Activated B cell treated with CpG ODN at 0.5 μM for 24 hours (primary cell): Measurements from ENCODE around the gene IGSF21. TPM values are rescaled to one million over a fixed set of nuclear protein-coding genes. Genes with fewer than 3 reads are reported as not detected.

Experiments
- ATAC-seq: fragments of 200-7000 bp; cut with Tn5 transposase; one replicate; pipeline ENCODE4 v1.10.0; 2021; ENCODE audit warnings: low read depth, mild to moderate bottlenecking, moderate library complexity
- CTCF ChIA-PET: fragments of 350-600 bp; sonication (Branson Sonifier 250); formaldehyde crosslinking; loops from one replicate; lab custom pipeline; 2021; ENCODE audit warnings: antibody characterized with exemption; lab: Charles Lee
- POLR2A ChIA-PET: fragments of 350-600 bp; sonication (Branson Sonifier 250); formaldehyde crosslinking; loops from one replicate; lab custom pipeline; 2021; ENCODE audit warnings: antibody characterized with exemption; lab: Charles Lee
- DNase-seq: peaks from one replicate; pipeline ENCODE4 v3.0.0; 2022
- H3K27ac Mint-ChIP-seq: one replicate; pipeline ENCODE4 v1.8.0; 2020; ENCODE audit warnings: mixed read lengths
- H3K27me3 Mint-ChIP-seq: one replicate; pipeline ENCODE4 v1.8.0; 2021; ENCODE audit warnings: mixed read lengths
- H3K36me3 Mint-ChIP-seq: one replicate; pipeline ENCODE4 v1.8.0; 2021; ENCODE audit warnings: low read depth, mixed read lengths
- H3K4me1 Mint-ChIP-seq: one replicate; pipeline ENCODE4 v1.8.0; 2021; ENCODE audit warnings: mixed read lengths
- H3K4me3 Mint-ChIP-seq: one replicate; pipeline ENCODE4 v1.8.0; 2020; ENCODE audit warnings: mild to moderate bottlenecking, mixed read lengths
- H3K9me3 Mint-ChIP-seq: one replicate; pipeline ENCODE4 v1.8.0; 2020; ENCODE audit warnings: mixed read lengths
- CTCF ChIP-seq: fragments of 200-600 bp; IDR thresholded peaks from one replicate; pipeline ENCODE4 v1.8.0; 2022; ENCODE audit warnings: antibody characterized with exemption, mild to moderate bottlenecking
- intact Hi-C: fragments of 100-400 bp; cut with micrococcal nuclease; formaldehyde crosslinking; loops from one replicate; pipeline ENCODE4 v1.15.1; 2024
- total RNA-seq: library from RNA; stranded (reverse); gene quantifications from 2 replicates; pipeline ENCODE4 v1.2.3, GENCODE V29; 2022

Gene IGSF21
- total RNA-seq, 1 donor from 2014 or later, result not detected

DNA sequence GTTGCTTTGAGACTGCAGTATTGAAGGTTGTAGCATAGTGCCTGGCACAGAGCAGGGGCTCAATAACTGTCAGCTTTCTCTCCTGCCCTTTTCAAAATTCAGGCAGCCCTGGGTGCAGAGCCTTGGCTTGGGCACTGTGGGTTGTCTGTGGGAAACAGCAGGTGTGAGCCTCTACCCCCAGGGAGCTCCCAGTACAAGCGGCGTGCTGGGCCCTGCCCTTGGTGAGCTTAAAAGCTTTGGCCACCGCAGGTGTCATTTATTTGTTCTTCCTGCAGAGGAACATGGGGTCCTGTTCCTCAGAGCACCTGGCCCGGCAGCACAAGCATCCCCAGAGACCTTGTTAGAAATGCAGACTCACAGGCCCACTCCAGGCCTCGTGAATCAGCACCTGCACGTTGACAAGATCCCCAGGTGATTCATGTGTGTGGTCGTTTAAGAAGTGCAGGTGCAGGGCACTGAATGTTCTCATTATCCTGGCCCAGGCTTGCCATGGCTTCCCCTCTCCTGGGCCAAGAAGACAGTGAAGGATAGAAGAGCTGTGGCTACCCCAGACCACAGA lies 29.9 kb upstream of the IGSF21 start:
- intact Hi-C loops, result no loop called here
- DNase-seq, result no peak
- ATAC-seq, result no peak

DNA sequence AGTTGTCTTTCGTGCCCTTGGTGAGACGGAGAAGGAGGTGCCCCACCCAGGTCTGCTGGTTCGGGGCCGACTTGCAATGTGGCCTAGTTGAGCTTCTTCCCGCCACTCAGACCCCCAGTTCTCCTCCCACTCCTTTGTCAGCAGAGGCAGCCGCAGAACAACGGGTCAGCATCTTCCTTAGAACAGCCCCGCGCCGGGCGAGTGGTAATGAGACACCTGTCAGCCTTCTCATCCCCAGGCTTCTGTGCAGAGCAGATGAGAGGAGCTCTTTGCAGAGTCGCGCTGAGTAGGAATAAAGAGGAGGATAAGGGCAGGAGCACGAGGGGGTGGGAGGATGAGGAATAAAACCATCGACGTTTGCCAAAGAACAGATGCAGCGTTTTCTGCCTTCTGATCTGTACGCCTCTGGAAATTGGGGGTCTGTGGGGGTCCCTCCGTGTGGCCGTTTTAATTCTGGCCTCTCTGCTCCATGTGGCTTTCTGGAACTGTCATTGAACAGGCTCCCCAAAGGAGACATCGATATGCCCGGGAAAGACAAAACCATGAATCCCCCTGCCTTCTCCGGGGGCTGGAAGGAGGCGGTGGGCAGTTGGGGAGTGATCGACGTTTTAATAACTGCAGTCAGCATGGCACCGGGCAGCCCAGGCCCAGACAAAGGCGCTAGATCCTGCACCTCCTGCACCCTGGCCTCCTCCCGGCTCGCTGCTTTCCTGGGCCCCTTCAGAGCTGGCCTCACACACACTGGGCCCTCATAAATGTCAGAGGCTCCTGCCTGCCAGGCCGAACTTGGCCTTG lies 27.5 kb upstream of the IGSF21 start:
- POLR2A ChIA-PET, result no interaction called here
- intact Hi-C loops, result no loop called here
- no peak overlapping the region for H3K4me3 Mint-ChIP-seq
- peaks cover 3% of the 10 kb centered on the region for H3K27me3 Mint-ChIP-seq
- CTCF ChIA-PET, result no interaction called here
- ATAC-seq (no peak), DNase-seq (no peak)
- H3K27ac Mint-ChIP-seq, result no peak overlapping the region
- no peaks in the 10 kb centered on the region for H3K36me3 Mint-ChIP-seq
- TF ChIP-seq CTCF, result no peak
- no peaks in the 10 kb centered on the region for H3K4me1 Mint-ChIP-seq
- no peaks in the 10 kb centered on the region for H3K9me3 Mint-ChIP-seq

More for the DNA sequence above, 29.9 kb upstream of the IGSF21 start:
- Mint-ChIP-seq H3K4me3 (no peak overlapping the region), H3K36me3 (no peaks in the 10 kb centered on the region), H3K4me1 (no peaks in the 10 kb centered on the region), H3K9me3 (no peaks in the 10 kb centered on the region), H3K27ac (no peak overlapping the region), H3K27me3 (peaks cover 3% of the 10 kb centered on the region)
- POLR2A ChIA-PET, result no interaction called here
- CTCF ChIA-PET, result no interaction called here
- no peak for TF ChIP-seq CTCF

DNA sequence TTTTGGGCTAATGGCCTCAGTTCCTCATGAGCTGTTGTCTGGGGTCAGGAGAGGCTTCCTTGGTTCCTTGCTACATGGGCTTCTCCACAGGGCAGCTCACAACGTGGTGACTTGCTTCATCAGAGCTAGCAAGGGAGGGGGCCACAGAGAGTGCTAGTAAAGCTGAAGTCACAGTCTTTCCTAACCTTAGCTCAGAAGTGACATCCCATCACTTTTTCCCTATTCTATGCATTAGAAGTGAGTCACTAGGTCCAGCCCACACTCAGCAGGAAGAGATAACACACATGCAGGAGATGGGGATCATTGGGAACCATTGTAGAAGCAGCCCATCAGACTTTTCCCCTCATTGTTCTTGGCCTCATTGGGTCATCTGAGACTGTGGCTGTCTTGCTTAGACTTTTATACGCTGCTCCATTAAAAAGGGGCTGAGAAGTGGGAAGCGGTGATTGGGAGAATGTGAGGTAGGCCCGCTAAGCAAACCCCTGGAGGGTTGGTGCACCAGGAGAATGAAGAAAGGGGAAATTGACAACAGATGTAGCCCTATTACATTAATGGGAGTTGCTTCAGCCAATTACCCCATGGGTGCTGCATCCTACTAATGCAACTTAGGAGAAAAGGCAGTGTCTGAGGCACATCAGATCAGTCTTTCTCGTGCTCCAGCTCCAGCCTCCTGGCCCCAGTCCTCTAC lies 22.1 kb upstream of the IGSF21 start:
- ATAC-seq (no peak), DNase-seq (no peak)
- H3K4me1 Mint-ChIP-seq, result no peaks in the 10 kb centered on the region
- POLR2A ChIA-PET, result no interaction called here
- intact Hi-C loops, result no loop called here
- no peak overlapping the region for H3K4me3 Mint-ChIP-seq
- CTCF ChIA-PET, result interaction anchor here (0.6 kb wide), 1 partner anchor 470 kb away, joined by 3 read pairs; no protein-coding TSS in a partner anchor
- no peak overlapping the region for H3K27ac Mint-ChIP-seq
- H3K27me3 Mint-ChIP-seq, result peaks cover 2% of the 10 kb centered on the region
- peaks cover 3% of the 10 kb centered on the region for H3K9me3 Mint-ChIP-seq
- TF ChIP-seq CTCF, result no peak
- H3K36me3 Mint-ChIP-seq, result no peaks in the 10 kb centered on the region

DNA sequence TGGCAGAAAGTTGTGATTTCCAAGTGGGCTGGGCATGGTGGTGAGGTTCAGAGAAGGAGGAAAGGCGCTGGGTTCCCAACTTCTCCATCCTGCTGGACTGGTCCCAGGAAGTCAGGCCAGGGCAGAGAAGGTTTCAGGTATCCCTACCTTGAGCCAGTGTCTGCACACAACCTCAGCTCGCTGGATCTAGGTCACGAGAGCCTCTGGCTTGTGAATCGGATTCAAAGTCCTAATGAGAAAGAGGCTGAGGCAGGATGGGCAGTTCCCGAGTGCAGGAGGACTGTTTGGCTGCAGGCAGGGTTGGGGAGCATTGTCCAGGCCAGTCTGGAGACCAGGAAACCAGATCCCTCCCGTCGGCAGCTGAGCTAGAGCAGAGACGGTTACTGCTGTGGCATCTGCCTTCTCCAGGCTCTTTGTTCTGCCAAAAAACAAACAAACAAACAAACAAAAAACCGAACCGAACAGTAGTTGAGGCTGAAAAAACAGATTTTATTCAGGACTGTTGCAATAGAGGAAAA lies 19.5 kb upstream of the IGSF21 start:
- H3K27me3 Mint-ChIP-seq, result peaks cover 5% of the 10 kb centered on the region
- ChIA-PET CTCF (no interaction called here), POLR2A (no interaction called here)
- no peaks in the 10 kb centered on the region for H3K36me3 Mint-ChIP-seq
- no peak overlapping the region for H3K27ac Mint-ChIP-seq
- peaks cover 3% of the 10 kb centered on the region for H3K9me3 Mint-ChIP-seq
- no peak overlapping the region for H3K4me3 Mint-ChIP-seq
- TF ChIP-seq CTCF, result no peak
- no peak for DNase-seq
- ATAC-seq, result no peak
- intact Hi-C loops, result no loop called here
- H3K4me1 Mint-ChIP-seq, result no peaks in the 10 kb centered on the region

DNA sequence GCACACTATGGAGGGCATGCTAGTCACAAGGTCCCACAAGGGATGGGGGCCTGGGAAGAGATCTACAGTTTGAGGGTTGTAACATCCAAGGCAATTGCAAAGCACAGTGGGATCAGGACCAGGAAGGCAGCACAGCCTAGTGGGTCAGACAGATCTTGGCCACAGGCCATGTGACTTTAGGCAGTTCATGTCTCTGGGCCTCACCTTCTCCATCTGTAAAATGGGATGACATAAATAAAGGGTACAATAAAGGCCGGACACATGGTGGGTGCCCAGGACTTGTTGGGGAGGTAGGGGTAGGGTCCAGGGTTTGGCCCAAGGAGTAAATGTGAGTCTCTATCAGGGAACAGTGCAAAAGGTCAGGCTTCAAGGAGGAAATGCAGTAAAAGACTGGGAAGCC lies 18.1 kb upstream of the IGSF21 start:
- ATAC-seq (no peak), DNase-seq (no peak)
- H3K27ac Mint-ChIP-seq, result no peak overlapping the region
- intact Hi-C loops, result no loop called here
- peaks cover 11% of the 10 kb centered on the region for H3K27me3 Mint-ChIP-seq
- H3K9me3 Mint-ChIP-seq, result peaks cover 7% of the 10 kb centered on the region
- no peaks in the 10 kb centered on the region for H3K36me3 Mint-ChIP-seq
- H3K4me3 Mint-ChIP-seq, result no peak overlapping the region
- no peak for TF ChIP-seq CTCF
- CTCF ChIA-PET, result no interaction called here
- no peaks in the 10 kb centered on the region for H3K4me1 Mint-ChIP-seq
- POLR2A ChIA-PET, result no interaction called here
